HG02870 (cell line): ENCODE results near the gene HOXB4.

Experiments
- ATAC-seq: cut with Tn5 transposase; IDR thresholded peaks from one replicate; pipeline ENCODE4 v1.9.1; 2021; ENCODE audit warnings: mild to moderate bottlenecking, moderate library complexity; ENCODE audit not compliant: unreplicated experiment

The HOXB4 gene

DNA sequence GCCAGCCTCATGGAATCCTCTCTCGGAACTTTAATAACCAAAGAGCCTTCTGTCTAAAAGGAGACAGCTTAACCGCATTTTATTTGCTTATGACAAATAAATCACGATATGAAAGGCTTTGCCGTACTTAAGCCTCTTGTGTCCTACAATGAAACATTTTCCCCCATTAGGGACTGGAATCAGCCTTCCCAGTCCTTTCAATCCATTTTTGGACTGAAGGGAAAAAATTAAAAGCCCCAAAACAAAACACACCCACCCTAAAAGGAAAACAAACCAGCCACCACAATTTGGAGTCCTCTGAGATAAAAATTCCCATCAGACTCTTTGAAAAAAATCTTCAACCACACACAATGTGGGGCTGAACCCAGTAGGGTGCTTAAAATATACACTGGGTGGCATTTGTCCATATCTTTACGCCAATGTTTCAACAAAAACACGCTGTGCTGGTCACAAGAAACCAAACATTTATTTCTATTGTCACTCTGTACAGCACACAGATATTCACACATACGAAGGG is 3.0 kb downstream of the HOXB4 start:
- no peak for ATAC-seq

GRCh38 chr17:48574505-48575065 is 3.6 kb downstream of the HOXB4 start:
- ATAC-seq = no peak

GRCh38 chr17:48571826-48572417 is 6.2 kb downstream of the HOXB4 start:
- ATAC-seq = no peak

DNA sequence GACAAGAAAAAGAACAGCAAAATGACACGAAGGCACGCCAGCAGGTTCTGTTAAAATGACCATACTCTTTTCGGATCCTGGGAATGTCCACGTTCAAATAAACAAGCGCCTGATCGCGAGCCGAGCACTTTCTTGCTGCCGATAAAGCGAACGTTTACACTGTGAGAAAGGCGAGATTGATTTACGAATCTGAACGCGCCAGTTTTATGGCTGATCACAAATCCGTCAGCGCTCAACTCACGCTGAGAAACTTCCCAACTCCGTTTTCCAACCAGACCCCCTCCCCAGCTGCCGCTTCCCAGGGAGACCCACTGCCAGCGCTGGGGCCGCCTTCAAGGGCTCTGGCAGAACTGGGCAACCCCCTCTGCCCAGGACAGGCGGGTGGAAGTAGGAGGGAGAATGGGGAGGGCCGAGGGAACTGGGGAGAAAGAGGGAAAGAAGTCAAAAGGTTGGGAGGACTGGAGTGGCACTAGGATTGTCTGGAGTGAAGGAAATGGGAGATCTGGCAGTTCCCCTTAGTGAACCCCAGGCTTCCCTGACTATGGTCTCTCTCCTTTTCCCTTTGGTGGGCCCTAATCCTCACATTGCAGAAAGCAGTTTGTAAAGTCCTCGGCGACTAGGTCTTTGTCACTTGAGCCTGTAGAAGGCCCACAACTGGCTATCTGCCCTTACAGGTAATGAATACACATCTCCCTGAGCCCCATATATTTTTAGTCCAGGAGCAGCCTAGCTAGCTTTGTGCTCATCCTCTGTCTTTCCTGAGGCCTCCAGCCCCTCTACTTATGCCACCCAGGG is 6.9 kb downstream of the HOXB4 start:
- no peak for ATAC-seq

GRCh38 chr17:48570325-48571023 is 7.7 kb downstream of the HOXB4 start:
- no peak for ATAC-seq

DNA sequence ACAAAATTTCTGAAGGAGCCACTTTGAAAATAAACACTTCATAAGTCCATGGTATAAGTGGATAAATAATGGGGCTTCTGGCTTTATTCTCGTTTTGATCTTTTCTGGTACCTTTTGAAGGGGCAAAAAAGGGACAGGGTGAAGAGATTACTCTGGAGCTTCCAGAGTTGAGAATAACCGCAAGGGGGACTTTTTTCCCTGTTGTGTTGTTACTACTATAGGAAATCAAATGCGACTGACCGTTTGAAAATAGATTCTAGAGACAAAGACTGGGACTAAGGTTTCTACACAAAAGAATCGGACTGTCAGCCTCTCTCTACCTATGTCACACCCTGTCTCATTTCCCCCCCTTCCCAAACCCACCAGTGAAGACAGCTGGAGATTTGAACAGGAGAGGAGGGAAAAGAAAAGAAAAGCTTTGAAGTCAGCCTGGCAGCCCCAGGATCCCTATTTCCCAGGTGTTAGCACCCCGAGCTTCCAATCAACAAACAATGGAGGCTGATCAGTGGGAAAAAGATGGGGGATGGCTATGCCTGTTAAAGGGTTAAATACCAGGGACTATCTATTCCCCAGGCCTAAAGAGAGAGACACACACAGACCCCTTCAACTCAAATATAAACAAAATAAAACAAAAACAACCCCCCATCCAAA is 8.4 kb downstream of the HOXB4 start:
- no peak for ATAC-seq

DNA sequence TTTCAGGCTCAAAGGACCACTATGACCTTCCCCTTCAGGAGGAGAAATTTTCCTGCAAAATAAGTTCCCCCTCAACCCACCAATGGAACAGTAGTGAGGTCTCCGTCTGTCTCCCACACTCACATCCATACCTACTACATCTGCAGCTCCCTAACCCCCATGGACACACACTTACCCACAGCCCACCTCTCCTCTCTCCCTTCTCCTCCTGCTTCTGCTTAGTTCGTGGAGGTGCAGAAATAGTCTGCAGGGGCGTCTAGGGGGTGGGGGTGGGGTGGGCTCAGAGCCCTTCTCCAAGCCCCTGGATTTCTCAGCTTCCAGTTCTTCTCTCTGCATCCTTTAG is 8.9 kb downstream of the HOXB4 start:
- ATAC-seq = no peak

DNA sequence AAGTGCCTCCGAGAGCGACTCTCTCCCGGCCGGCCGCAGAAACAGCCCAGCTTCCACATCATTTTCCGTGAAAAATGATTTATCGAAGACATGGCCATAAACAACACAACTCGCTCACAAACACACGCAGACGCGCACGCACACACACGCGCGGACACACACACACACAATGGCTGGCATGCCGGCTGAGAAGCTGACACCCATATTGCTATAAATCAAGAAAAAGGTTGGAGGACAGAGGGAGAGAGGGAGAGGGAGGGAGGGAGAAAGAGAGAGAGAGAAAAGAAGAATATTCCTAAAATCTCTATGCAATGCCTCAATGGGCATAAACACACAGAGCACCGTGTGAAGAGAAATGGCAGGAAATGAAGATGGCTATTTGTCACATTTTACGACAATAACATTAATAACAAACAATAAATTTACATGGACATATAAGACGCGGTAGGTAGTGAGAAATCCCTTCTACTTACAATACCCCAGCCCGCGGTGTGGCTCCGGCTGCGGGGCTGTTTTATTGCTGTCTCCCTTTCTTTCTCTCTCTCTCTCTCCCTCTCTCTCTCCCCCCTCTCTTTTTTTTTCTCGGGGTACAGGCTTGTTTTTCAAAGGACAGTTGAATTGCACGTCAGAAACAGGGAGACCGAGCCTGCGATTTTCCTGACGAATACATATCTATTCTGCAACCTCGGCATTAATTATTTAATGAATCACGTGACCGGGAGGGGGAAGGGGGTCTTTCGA is 9.5 kb downstream of the HOXB4 start:
- no peak for ATAC-seq

DNA sequence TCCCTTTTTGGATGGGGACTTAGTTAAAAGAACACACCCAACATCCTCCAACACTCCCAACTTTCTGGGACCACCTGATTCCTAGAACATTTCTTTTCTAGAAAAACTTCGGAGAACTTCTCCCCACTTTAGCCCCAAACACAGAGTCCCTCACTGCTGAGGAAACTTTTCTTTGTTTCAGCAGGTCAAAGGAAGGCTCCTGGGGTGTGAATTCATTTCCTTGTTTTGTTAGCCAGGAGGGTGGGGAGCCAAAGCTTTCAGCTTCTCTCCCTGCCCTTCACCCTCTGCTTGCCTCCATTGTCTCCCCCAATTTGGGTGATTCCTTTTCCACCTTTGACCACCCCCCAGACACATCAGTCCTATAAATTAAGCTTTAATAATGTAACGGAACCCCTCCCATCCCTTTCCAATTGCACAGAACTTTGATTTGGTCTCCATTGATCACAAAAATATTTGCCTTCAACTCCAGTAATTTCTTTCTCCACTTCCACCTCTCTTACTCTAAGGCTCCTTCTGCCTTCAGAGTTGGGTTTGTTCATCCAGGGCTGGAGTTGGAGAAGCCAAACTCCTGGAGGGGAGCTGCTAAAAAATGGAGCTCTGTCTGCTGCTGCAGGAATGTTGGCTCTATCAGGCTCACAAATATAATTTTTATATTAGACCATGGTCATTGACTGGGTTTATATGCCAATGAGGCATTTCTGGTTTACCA is 10.3 kb downstream of the HOXB4 start:
- ATAC-seq = no peak

DNA sequence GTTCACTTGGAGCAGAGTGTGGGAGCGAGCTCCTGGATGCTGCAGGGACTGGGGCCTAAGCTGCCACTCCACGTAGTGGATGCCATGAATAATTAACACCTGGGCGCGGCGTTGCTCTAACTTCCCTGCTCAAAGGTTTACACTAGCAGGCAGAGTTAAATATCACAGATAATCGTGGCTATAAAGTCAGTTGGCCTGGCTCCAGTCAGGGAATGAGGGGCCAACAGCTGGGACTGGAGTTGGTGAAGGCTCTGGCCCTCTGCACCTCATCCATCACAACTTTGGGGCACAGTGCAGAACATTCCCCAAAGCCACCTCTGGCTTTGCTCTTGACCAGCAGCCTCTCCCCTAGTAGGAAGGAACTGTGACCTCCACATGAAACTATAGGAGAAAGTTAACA is 10.9 kb downstream of the HOXB4 start:
- ATAC-seq = no peak

GRCh38 chr17:48566717-48567116 is 11.4 kb downstream of the HOXB4 start:
- no peak for ATAC-seq

DNA sequence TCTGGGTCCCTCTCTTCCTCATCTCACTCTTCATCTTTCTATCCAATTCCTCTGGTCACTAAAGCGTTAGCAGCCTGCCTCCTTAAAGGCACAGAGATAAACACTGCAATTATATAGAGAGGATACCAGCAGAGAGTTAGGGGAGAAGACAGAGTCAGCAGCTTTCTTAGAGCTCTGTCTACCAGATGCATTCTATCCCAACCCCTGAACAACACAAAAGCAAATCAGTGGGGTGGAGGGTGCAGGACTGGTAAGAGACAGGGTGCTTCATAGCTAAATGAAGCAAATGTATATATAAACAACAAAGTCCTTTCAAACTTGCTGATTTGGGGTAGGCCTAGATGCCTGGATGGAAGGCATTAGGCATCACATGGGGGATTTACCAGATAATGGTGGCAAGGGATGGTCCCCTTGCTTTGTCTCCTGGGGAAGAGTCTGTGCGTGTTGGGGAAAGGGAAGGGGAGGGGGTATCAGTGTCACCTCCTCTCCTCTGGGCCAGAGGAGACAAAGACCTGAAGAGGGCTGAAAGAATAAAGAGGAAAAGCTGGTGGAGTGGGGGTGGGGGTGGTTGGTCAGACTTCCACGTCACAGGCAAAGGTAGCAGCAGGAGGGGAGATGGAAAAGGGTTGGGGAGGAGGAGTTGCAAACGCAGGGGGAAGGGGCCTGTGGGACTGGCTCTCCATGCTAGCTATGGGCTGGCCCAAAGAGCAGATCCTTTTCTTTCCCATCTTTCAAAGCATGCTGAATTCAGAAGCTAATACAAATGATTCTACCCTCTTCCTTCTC is 12.0 kb downstream of the HOXB4 start:
- ATAC-seq = no peak

DNA sequence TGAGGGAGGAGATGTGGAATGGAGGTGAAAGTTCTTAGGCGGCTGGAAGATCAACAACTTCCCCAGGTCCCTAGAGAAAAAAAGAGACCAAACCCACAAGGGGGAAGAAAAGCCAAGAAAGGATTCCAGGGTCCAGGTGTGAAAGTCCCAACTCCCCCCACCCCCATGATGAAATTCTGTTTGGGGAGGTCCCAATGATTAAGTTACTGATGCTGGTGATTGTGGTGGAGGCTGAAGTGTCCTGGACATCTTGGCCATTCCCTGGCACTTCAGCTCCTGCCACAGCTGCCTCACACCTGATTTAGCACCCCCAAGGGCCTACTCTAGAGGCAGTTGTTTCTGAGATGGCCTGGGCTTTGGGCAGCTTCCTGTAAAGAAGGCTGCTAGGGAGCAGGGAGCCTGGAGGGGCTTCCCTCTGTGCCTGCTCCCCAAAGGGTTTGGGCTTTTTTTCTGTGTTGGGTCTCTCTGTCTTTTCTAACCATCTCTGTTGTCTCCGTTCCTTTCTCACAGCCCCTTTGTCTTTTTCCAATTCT is 13.1 kb downstream of the HOXB4 start:
- no peak for ATAC-seq

DNA sequence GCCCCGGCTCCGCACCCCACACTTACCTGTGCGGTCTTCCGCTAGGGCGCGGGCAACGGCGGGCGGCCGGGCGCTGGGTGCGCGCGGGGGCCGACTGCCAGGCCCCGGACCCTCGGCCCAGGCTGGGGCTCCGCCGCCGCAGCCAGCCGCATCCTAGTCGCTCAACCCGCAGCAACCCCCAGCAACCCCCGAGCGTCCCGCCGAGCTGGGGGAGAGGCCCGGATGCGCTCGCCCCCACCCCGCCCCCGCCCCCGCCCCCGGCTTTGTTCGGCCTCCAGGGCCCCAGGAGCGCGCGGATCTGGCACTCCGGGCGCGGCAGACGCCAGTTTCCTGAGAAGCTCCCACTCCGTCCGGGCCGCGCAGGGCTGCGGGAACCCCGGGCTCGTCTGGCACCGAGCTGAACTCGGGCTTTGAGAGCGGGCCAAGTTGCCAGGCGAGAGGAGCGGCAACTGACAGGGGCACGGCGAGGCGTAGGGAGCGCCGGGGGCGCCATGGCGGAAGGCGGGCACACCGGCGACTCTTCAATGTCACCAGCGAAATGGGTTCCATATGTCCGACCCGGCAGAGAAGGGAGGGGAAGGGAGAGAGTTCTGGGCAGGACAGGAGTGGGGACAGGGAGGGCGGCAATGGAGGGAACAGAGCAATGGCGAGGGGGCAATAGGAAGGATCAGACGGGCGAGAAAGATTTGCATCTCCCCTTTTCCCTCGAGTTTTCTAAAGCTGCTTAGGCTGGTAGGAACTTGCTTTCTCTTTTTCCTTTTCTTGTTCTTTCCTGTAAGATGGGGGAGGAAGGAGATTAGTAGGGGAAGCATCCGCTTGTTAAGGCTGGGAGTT is 13.7 kb downstream of the HOXB4 start:
- no peak for ATAC-seq

DNA sequence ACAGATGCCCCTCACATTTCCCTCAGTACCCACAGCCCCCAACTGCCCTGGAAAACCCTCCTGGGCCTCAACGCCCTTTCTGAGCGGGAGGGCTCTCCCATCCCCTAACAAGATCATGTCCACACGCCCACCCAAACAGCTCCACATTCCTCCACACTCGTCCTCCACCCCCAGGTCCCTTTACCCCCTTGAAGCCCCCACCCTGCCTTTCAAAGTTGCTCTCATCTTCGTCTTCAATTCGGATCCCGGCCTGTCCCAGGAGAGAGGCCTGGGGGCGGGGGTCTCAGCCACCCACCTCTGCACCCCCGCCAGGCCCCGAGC is 14.3 kb downstream of the HOXB4 start:
- no peak for ATAC-seq

DNA sequence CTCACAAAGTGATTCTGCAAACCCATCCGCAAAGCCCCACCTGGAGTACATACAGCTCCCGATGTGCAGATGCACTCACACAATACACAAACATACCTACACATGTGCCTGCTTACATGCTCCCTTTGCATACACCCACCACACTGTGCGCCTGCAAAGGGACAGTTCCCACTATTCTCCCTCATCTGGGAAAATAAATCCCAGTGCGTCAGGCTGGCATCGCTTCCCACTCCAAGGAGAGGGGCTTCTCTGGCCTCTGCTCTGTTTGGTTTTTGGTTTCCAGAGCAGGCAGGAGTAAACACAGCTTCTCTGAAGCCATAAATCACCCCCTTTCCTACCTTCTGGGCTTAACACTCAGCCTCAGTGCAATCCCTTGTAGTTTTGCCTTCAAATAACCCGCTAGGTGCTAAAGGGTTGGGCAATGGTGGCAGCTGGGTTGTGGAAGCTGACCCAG is 14.7 kb downstream of the HOXB4 start:
- ATAC-seq = no peak

- no peak for ATAC-seq
Measured at GRCh38 chr17:48562934-48563333, 15.2 kb downstream of the HOXB4 start.
